GM12864 (cell line): Measurements from ENCODE around the gene NAT9.

ENCODE experiments used
- DNase-seq: peaks from one replicate; pipeline ENCODE4 v3.0.0-alpha.2; 2011; ENCODE audit warnings: low read depth
- H3K4me3 ChIP-seq: 2 replicates; pipeline ENCODE4 v1.5.1; 2011; ENCODE audit warnings: mild to moderate bottlenecking, low read depth, low read length, control low read depth
- TF ChIP-seq, protein P1 (sequence below): IDR thresholded peaks from 2 replicates; pipeline ENCODE4 v1.5.1; 2011; ENCODE audit warnings: low read depth, mild to moderate bottlenecking, moderate library complexity, low read length, control low read depth, inconsistent platforms; ENCODE audit errors: missing control alignments

The NAT9 gene, protein sequence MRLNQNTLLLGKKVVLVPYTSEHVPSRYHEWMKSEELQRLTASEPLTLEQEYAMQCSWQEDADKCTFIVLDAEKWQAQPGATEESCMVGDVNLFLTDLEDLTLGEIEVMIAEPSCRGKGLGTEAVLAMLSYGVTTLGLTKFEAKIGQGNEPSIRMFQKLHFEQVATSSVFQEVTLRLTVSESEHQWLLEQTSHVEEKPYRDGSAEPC

GRCh38 chr17:74776044-74776962, at the start of gene NAT9:
Gene NAT9, minus strand, starts transcription at chr17:74776345. Its CDS starts 647 bp downstream, at chr17:74775698.
- peak; percentile 82 for DNase-seq
- H3K4me3 ChIP-seq = peak within 1 kb of the TSS; percentile 97
- TF ChIP-seq, protein P1, sequence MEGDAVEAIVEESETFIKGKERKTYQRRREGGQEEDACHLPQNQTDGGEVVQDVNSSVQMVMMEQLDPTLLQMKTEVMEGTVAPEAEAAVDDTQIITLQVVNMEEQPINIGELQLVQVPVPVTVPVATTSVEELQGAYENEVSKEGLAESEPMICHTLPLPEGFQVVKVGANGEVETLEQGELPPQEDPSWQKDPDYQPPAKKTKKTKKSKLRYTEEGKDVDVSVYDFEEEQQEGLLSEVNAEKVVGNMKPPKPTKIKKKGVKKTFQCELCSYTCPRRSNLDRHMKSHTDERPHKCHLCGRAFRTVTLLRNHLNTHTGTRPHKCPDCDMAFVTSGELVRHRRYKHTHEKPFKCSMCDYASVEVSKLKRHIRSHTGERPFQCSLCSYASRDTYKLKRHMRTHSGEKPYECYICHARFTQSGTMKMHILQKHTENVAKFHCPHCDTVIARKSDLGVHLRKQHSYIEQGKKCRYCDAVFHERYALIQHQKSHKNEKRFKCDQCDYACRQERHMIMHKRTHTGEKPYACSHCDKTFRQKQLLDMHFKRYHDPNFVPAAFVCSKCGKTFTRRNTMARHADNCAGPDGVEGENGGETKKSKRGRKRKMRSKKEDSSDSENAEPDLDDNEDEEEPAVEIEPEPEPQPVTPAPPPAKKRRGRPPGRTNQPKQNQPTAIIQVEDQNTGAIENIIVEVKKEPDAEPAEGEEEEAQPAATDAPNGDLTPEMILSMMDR = no peak

GRCh38 chr17:74824961-74825627, 48.9 kb upstream of the NAT9 start:
- H3K4me3 ChIP-seq = no peak overlapping the region
- TF ChIP-seq, protein P1 = no peak
- DNase-seq = no peak

- TF ChIP-seq, protein P1 = no peak
- H3K4me3 ChIP-seq = no peak overlapping the region
- no peak for DNase-seq
Measured at GRCh38 chr17:74822939-74823367, 46.8 kb upstream of the NAT9 start.

DNA sequence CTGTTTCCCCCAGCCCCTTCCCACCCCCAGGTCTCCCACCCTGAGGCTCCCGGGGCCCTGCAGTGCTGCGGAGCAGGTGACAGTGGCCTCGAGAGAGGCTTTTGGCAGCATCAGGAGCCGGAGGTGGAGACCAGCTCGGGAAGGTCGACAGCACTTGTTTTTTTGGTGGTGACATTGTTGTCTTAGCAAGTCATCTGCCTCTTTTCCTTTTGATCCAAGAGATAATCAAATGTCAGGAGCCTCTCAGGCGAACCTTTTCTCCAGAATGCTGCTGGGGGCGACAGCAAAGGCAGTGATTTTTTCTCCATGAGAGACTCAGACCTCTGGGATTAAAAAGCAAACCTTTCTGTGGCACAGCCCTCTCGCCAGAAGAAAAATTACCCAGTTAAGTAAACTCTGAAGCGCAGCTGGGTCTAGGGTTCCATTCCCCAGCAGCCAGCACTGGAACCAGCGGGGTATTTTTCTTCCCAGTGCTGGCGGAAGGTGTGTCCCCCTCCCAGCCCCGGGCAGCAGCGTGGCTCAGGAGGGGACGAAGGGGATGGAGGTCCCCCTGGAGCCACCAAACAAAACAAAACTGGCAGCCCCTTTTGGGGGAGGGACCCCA, 46.3 kb upstream of the NAT9 start:
- no peak overlapping the region for H3K4me3 ChIP-seq
- TF ChIP-seq, protein P1 = no peak
- DNase-seq = no peak

GRCh38 chr17:74821655-74822334, 45.6 kb upstream of the NAT9 start:
- TF ChIP-seq, protein P1 = no peak
- no peak for DNase-seq
- no peak overlapping the region for H3K4me3 ChIP-seq

DNA sequence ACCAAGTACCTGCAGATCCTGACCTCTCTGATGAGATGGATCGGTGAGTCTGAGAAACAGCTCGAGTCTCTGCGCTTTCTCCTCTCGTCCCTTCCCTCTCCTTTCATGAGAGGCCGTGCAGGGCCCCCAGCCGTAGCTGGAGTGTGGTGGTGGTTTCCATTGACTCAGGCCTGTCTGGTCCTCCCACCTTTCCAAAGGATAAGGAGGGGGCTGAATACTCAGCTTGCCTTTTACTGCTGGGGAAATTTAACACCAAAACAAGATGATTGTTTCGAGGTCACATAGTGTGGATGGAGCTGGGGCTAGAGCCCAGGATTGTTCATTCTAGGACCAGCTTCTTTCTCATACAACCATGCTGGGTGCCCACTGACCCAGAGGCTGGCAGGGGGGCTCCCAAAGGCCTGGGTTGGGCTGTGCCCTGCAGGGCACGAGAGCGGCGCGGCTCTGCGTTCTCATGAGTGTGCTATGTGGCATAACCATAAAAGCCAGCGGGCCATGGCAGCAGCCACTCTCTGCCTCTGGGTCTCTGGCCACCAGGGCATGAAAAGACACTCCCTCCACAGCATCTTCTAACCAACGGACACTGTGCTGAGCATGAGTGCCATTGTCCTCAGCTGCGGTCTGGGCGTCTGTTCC, 43.8 kb upstream of the NAT9 start:
- H3K4me3 ChIP-seq = no peak overlapping the region
- TF ChIP-seq, protein P1 = no peak
- no peak for DNase-seq
